Sigmoid colon (tissue), 4 donors: ENCODE data around the gene TRAF5.

Experiments
- POLR2AphosphoS5 ChIP-seq, 4 donors: sonication (generic); formaldehyde crosslinking; IDR thresholded peaks; one replicate each; pipeline ENCODE4 v1.6.1; 2017; ENCODE audit warnings: antibody characterized with exemption in 4 of 4
- TF ChIP-seq, protein P1 (sequence below), 4 experiments: fragments of 450-650 bp in 3 of 4; fragments of 200-600 bp in 1 of 4; IDR thresholded peaks; one replicate each; pipeline ENCODE4 v1.5.1; 2016 to 2019; ENCODE audit warnings: antibody characterized with exemption in 4 of 4, mild to moderate bottlenecking in 3 of 4, moderate library complexity in 2 of 4

DNA sequence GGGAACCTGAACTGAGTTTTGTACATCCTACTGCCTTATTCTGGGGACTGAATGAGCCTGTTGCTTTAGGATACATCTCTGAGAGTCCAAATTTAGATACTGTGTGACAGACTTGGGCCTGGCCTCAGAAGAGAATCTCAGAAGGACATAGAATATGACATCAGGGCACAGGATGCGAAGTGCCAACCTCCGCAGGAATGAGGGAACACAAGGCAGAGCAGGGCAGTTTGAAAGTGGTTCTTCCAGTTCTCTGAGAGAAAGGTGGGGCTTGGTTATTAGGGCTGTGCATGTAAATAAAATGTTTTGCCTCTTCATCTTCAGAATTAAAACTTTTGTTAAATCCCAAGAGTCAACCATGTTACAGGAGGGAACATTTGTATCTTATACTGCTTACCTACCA is 23.1 kb downstream of the TRAF5 start:
- TF ChIP-seq, protein P1, sequence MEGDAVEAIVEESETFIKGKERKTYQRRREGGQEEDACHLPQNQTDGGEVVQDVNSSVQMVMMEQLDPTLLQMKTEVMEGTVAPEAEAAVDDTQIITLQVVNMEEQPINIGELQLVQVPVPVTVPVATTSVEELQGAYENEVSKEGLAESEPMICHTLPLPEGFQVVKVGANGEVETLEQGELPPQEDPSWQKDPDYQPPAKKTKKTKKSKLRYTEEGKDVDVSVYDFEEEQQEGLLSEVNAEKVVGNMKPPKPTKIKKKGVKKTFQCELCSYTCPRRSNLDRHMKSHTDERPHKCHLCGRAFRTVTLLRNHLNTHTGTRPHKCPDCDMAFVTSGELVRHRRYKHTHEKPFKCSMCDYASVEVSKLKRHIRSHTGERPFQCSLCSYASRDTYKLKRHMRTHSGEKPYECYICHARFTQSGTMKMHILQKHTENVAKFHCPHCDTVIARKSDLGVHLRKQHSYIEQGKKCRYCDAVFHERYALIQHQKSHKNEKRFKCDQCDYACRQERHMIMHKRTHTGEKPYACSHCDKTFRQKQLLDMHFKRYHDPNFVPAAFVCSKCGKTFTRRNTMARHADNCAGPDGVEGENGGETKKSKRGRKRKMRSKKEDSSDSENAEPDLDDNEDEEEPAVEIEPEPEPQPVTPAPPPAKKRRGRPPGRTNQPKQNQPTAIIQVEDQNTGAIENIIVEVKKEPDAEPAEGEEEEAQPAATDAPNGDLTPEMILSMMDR (IDR thresholded peaks at IDR 0.05): no peak
- no peak for TF ChIP-seq POLR2AphosphoS5 (IDR thresholded peaks at IDR 0.05)
